Caco-2 (cell line): ENCODE measurements around the gene ZNF180. TPM values are rescaled to one million over a fixed set of nuclear protein-coding genes. Genes with fewer than 3 reads are reported as not detected.
"Not testable (repeated sequence)": the region's sequence is repeated elsewhere in the genome, so short reads cannot be mapped to it uniquely, and the experiment has no call there.

Experiments
- BruUV-seq: library from RNA; stranded (reverse); fragments of 400-500 nt; replicated peaks from 2 replicates; lab custom pipeline; 2021; lab: Mats Ljungman, UMichigan
- CTCF ChIA-PET: fragments of 300-600 bp; sonication (Branson Sonifier 250); formaldehyde crosslinking; loops from one replicate; lab custom pipeline; 2022; ENCODE audit warnings: antibody characterized with exemption; lab: Charles Lee
- POLR2A ChIA-PET: fragments of 300-600 bp; sonication (Branson Sonifier 250); formaldehyde crosslinking; loops from one replicate; lab custom pipeline; 2022; ENCODE audit warnings: antibody characterized with exemption; lab: Charles Lee
- DNase-seq, 2 experiments: peaks; one replicate each; pipeline versions ENCODE4 v3.0.0 to v3.0.0-alpha.2; 2020 to 2022
- H3K27me3 ChIP-seq: replicated peaks from 2 replicates; pipeline ENCODE4 v1.6.0; 2011; ENCODE audit warnings: low read length; ENCODE audit not compliant: control insufficient read depth, insufficient read depth
- H3K36me3 ChIP-seq: 2 replicates; pipeline ENCODE4 v1.5.1; 2011; ENCODE audit warnings: low read length; ENCODE audit not compliant: control insufficient read depth, insufficient read depth
- H3K4me1 ChIP-seq: fragments of 250-450 bp; sonication (Bioruptor Pico); 2 replicates; pipeline ENCODE4 v1.5.1; 2020; ENCODE audit warnings: mild to moderate bottlenecking
- H3K4me3 ChIP-seq: 2 replicates; pipeline ENCODE4 v1.5.1; 2011; ENCODE audit warnings: low read depth, mild to moderate bottlenecking, control low read depth, low read length
- H3K9me3 ChIP-seq: fragments of 250-450 bp; sonication (Bioruptor Pico); 2 replicates; pipeline ENCODE4 v1.5.1; 2020; ENCODE audit warnings: mild to moderate bottlenecking, moderate library complexity
- H3K27ac Mint-ChIP-seq: one replicate; pipeline ENCODE4 v1.8.0; 2022; ENCODE audit warnings: mixed read lengths; ENCODE audit not compliant: unreplicated experiment
- H3K27me3 Mint-ChIP-seq: one replicate; pipeline ENCODE4 v1.8.0; 2022; ENCODE audit warnings: mixed read lengths; ENCODE audit not compliant: insufficient read depth, unreplicated experiment
- H3K36me3 Mint-ChIP-seq: one replicate; pipeline ENCODE4 v1.8.0; 2022; ENCODE audit warnings: mild to moderate bottlenecking, mixed read lengths; ENCODE audit not compliant: insufficient read depth, unreplicated experiment
- H3K4me1 Mint-ChIP-seq: one replicate; pipeline ENCODE4 v1.8.0; 2022; ENCODE audit warnings: low read depth, mixed read lengths; ENCODE audit not compliant: unreplicated experiment
- H3K4me3 Mint-ChIP-seq: one replicate; pipeline ENCODE4 v1.8.0; 2022; ENCODE audit warnings: mild to moderate bottlenecking, moderate library complexity, mixed read lengths; ENCODE audit not compliant: unreplicated experiment
- H3K9me3 Mint-ChIP-seq: one replicate; pipeline ENCODE4 v1.8.0; 2022; ENCODE audit warnings: mixed read lengths; ENCODE audit not compliant: unreplicated experiment
- intact Hi-C: fragments of 100-400 bp; cut with micrococcal nuclease; formaldehyde crosslinking; loops from one replicate; pipeline ENCODE4 v1.10.0; 2022; ENCODE audit not compliant: unreplicated experiment
- total RNA-seq: library from RNA; stranded (reverse); gene quantifications from 2 replicates; pipeline ENCODE4 v1.2.3, GENCODE V29; 2022
- TF ChIP-seq, protein P1 (sequence below), 2 experiments: fragments of 200-600 bp in 1 of 2; IDR thresholded peaks; 1 replicate in 1 of 2; 2 replicates in 1 of 2; pipeline versions ENCODE4 v1.5.1 to v1.8.0; 2011 to 2022; ENCODE audit warnings: antibody characterized with exemption in 1 of 2, control low read depth in 1 of 2, inconsistent platforms in 1 of 2, low read depth in 1 of 2, low read length in 1 of 2, mild to moderate bottlenecking in 1 of 2, moderate library complexity in 1 of 2; ENCODE audit not compliant: insufficient read depth in 1 of 2, severe bottlenecking in 1 of 2, unreplicated experiment in 1 of 2

Gene ZNF180
- total RNA-seq, 1 experiment from 2014 or later, result 9.1 TPM

DNA sequence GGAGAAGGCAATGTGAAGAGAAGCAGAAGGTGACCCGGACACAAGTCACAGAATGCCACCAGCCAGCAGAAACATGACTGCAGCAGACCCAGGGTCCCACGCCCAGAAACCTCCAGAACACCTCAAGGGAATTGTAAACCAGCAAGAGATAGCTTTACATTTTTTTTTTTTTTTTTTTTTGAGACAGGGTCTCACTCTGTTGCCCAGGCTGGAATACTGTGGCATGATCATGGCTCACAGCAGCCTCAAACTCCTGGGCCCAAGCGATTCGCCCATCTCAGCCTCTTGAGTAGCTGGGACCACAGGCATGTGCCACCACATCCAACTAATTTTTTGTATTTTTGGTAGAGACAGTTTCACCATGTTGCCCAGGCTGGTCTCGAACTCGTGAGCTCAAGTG, 39.7 kb upstream of the ZNF180 start:
- ChIA-PET POLR2A (no interaction called here), CTCF (no interaction called here)
- BruUV-seq, result no TSS peak
- intact Hi-C loops, result no loop called here
- no peak overlapping the region for H3K27ac Mint-ChIP-seq
- TF ChIP-seq, protein P1, sequence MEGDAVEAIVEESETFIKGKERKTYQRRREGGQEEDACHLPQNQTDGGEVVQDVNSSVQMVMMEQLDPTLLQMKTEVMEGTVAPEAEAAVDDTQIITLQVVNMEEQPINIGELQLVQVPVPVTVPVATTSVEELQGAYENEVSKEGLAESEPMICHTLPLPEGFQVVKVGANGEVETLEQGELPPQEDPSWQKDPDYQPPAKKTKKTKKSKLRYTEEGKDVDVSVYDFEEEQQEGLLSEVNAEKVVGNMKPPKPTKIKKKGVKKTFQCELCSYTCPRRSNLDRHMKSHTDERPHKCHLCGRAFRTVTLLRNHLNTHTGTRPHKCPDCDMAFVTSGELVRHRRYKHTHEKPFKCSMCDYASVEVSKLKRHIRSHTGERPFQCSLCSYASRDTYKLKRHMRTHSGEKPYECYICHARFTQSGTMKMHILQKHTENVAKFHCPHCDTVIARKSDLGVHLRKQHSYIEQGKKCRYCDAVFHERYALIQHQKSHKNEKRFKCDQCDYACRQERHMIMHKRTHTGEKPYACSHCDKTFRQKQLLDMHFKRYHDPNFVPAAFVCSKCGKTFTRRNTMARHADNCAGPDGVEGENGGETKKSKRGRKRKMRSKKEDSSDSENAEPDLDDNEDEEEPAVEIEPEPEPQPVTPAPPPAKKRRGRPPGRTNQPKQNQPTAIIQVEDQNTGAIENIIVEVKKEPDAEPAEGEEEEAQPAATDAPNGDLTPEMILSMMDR (IDR thresholded peaks at IDR 0.05; ENCODE audit: insufficient read depth in 1 of 2, low read depth in 1 of 2, low read length in 1 of 2, severe bottlenecking in 1 of 2, unreplicated experiment in 1 of 2), result no peak
- no peak overlapping the region for H3K4me3 Mint-ChIP-seq
- peaks cover 3% of the 10 kb centered on the region for H3K27me3 Mint-ChIP-seq
- H3K9me3 Mint-ChIP-seq, result peaks cover 11% of the 10 kb centered on the region
- H3K4me1 ChIP-seq, result no peaks in the 10 kb centered on the region
- no peak overlapping the region for H3K4me3 ChIP-seq
- no peak for DNase-seq
- H3K9me3 ChIP-seq, result peaks cover 13% of the 10 kb centered on the region
- H3K36me3 Mint-ChIP-seq, result no peaks in the 10 kb centered on the region
- H3K36me3 ChIP-seq, result no peaks in the 10 kb centered on the region
- no peaks in the 10 kb centered on the region for H3K27me3 ChIP-seq
- no peaks in the 10 kb centered on the region for H3K4me1 Mint-ChIP-seq

DNA sequence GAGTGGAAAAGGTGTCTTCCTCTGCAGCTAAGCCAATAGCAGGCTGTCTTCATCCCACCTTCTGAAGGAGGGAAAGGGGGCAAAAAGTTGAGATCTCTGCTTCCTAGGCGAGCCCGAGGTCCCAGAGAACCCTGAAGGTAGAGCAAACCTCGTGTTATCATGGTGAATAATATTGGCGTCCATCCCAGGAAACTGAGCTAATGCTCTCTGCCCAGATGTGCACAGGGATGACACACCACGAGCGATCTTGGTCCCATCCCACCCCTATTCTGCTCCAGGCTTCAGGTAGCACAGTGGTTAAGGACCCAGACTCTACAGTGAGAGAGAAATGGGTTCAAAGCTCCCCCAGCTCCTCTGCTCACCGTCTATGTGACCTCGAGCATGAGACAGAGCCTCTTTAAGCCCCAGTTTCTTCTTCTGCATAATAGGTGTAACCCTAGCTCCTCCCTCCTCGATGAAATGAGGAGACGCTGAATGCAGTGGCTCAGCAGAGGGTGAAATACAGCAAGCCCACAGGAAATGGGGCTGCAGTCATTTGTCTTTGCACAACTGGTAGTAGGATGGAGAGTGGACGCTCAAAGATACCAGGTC, 39.0 kb upstream of the ZNF180 start:
- Histone ChIP-seq H3K4me3 (no peak overlapping the region), H3K27me3 (no peaks in the 10 kb centered on the region), H3K4me1 (no peaks in the 10 kb centered on the region), H3K36me3 (no peaks in the 10 kb centered on the region), H3K9me3 (peaks cover 13% of the 10 kb centered on the region)
- peaks cover 6% of the 10 kb centered on the region for H3K9me3 Mint-ChIP-seq
- no peak for DNase-seq
- H3K4me3 Mint-ChIP-seq, result no peak overlapping the region
- no peaks in the 10 kb centered on the region for H3K36me3 Mint-ChIP-seq
- no peak overlapping the region for H3K27ac Mint-ChIP-seq
- peaks cover 3% of the 10 kb centered on the region for H3K27me3 Mint-ChIP-seq
- TF ChIP-seq, protein P1 (IDR thresholded peaks at IDR 0.05; ENCODE audit: insufficient read depth in 1 of 2, low read depth in 1 of 2, low read length in 1 of 2, severe bottlenecking in 1 of 2, unreplicated experiment in 1 of 2), result no peak
- no TSS peak for BruUV-seq
- no peaks in the 10 kb centered on the region for H3K4me1 Mint-ChIP-seq
- POLR2A ChIA-PET, result no interaction called here
- CTCF ChIA-PET, result interaction anchor here (0.6 kb wide), 1 partner anchor 1817 kb away, joined by 3 read pairs; no protein-coding TSS in a partner anchor
- intact Hi-C loops, result no loop called here

DNA sequence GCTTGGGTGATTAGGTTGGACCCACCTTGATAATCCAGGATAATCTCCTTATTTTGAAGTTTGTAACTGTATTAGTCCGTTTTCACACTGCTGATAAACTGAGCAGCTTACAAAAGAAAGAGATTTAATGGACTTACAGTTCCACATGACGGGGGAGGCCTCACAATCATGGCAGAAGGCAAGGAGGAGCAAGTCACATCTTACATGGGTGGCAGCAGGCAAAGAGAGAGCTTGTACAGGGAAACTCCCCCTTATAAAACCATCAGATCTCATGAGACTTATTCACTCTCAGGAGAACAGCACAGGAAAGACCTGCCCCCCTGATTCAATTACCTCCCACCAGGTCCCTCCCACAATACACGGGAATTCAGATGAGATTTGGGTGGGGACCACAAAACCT, 35.0 kb upstream of the ZNF180 start:
- H3K4me3 ChIP-seq, H3K27me3 ChIP-seq, H3K27ac Mint-ChIP-seq, intact Hi-C loops, BruUV-seq, H3K4me1 Mint-ChIP-seq, H3K9me3 Mint-ChIP-seq, H3K27me3 Mint-ChIP-seq, H3K36me3 ChIP-seq, H3K4me1 ChIP-seq, H3K4me3 Mint-ChIP-seq, POLR2A ChIA-PET, DNase-seq, H3K36me3 Mint-ChIP-seq: not testable (repeated sequence)
- peaks cover 13% of the 10 kb centered on the region for H3K9me3 ChIP-seq
- CTCF ChIA-PET, result interaction anchor here (0.5 kb wide), 1 partner anchor 30 kb away, joined by 5 read pairs; no protein-coding TSS in a partner anchor
